HCT116 (cell line): Measurements from ENCODE around the gene ARID5B. TPM values are rescaled to one million over a fixed set of nuclear protein-coding genes. Genes with fewer than 3 reads are reported as not detected.

ENCODE experiments used
- ATAC-seq: fragments of 200-7000 bp; cut with Tn5 transposase; 2 replicates; pipeline ENCODE4 v1.9.1; 2020; ENCODE audit warnings: mild to moderate bottlenecking, moderate library complexity
- BruUV-seq: library from RNA; stranded (reverse); fragments of 400-500 nt; replicated peaks from 2 replicates; lab custom pipeline; 2021; lab: Mats Ljungman, UMichigan
- CTCF ChIA-PET: fragments of 300-600 bp; sonication (Branson Sonifier 250); formaldehyde crosslinking; loops from one replicate; lab custom pipeline; 2021; ENCODE audit warnings: antibody characterized with exemption; lab: Charles Lee
- POLR2A ChIA-PET: fragments of 300-600, 350-600 bp; sonication (Branson Sonifier 250); formaldehyde crosslinking; loops from one replicate; lab custom pipeline; 2021; ENCODE audit warnings: antibody characterized with exemption; lab: Charles Lee
- RAD21 ChIA-PET, 2 experiments: fragments of 300-600 bp; sonication (Branson Sonifier 250); formaldehyde crosslinking; loops; one replicate each; lab custom pipeline; 2023; ENCODE audit warnings: low total read pairs in 2 of 2; ENCODE audit not compliant: uncharacterized antibody in 2 of 2, unreplicated experiment in 2 of 2, low non-redundant PET in 1 of 2; lab: Charles Lee
- DNase-seq: peaks from one replicate; pipeline ENCODE4 v3.0.0-alpha.2; 2010; ENCODE audit warnings: low read depth, low spot score
- H2AFZ ChIP-seq: fragments of 200-600 bp; shearing (Covaris generic), sonication (generic); 2 replicates; pipeline ENCODE4 v1.6.1; 2017; ENCODE audit warnings: low read depth, mixed run types, mixed read lengths, antibody characterized with exemption, low read length; ENCODE audit not compliant: poor library complexity, severe bottlenecking
- H3K27ac ChIP-seq: 2 replicates; pipeline ENCODE4 v1.5.1; 2012; ENCODE audit warnings: low read depth, low read length
- H3K27me3 ChIP-seq: fragments of 200-600 bp; sonication (generic); 2 replicates; pipeline ENCODE4 v1.6.1; 2016; ENCODE audit warnings: mixed run types, low read length, mixed read lengths; ENCODE audit not compliant: insufficient read depth
- H3K36me3 ChIP-seq, 2 experiments: fragments of 200-500 bp in 1 of 2; fragments of 200-600 bp in 1 of 2; sonication (Bioruptor generic) in 1 of 2; sonication (generic) in 1 of 2; 2 replicates each; pipeline versions ENCODE4 v1.5.1 to v1.6.1; 2014 to 2016; ENCODE audit warnings: low read length in 2 of 2, inconsistent platforms in 1 of 2, mixed read lengths in 1 of 2, mixed run types in 1 of 2; ENCODE audit not compliant: insufficient read depth in 2 of 2, control insufficient read depth in 1 of 2
- H3K4me1 ChIP-seq, 2 experiments: fragments of 200-600 bp in 1 of 2; sonication (generic) in 1 of 2; 2 replicates each; pipeline versions ENCODE4 v1.5.1 to v1.6.1; 2012 to 2017; ENCODE audit warnings: low read length in 2 of 2, inconsistent platforms in 1 of 2, mild to moderate bottlenecking in 1 of 2, mixed read lengths in 1 of 2, mixed run types in 1 of 2, moderate library complexity in 1 of 2; ENCODE audit not compliant: insufficient read depth in 2 of 2, control insufficient read depth in 1 of 2
- H3K4me2 ChIP-seq: fragments of 200-600 bp; sonication (generic); 2 replicates; pipeline ENCODE4 v1.6.1; 2017; ENCODE audit warnings: mixed run types, low read length, mixed read lengths
- H3K4me3 ChIP-seq, 2 experiments: fragments of 200-600 bp in 1 of 2; sonication (generic) in 1 of 2; replicated peaks in 1 of 2; 2 replicates each; pipeline ENCODE4 v1.5.1; 2011 to 2016; ENCODE audit warnings: low read length in 2 of 2, control low read depth in 1 of 2, low read depth in 1 of 2, mild to moderate bottlenecking in 1 of 2, mixed read lengths in 1 of 2, mixed run types in 1 of 2
- H3K79me2 ChIP-seq: fragments of 200-600 bp; sonication (generic); 2 replicates; pipeline ENCODE4 v1.6.1; 2017; ENCODE audit warnings: mild to moderate bottlenecking, mixed run types, low read length, moderate library complexity, mixed read lengths; ENCODE audit not compliant: insufficient read depth
- H3K9ac ChIP-seq: fragments of 200-600 bp; sonication (generic); 2 replicates; pipeline ENCODE4 v1.6.1; 2016; ENCODE audit warnings: low read length, mixed read lengths
- H3K9me2 ChIP-seq: fragments of 200-600 bp; sonication (generic), shearing (Covaris generic); 2 replicates; pipeline ENCODE4 v1.6.1; 2017; ENCODE audit warnings: mixed run types, mild to moderate bottlenecking, moderate library complexity; ENCODE audit not compliant: insufficient read depth
- H3K9me3 ChIP-seq, 2 experiments: fragments of 200-500 bp in 1 of 2; fragments of 200-600 bp in 1 of 2; sonication (Bioruptor generic) in 1 of 2; sonication (generic) in 1 of 2; 2 replicates each; pipeline ENCODE4 v1.6.1; 2014 to 2017; ENCODE audit warnings: low read length in 2 of 2, mixed read lengths in 2 of 2, inconsistent platforms in 1 of 2, low read depth in 1 of 2, mild to moderate bottlenecking in 1 of 2, mixed run types in 1 of 2, moderate library complexity in 1 of 2; ENCODE audit not compliant: control insufficient read depth in 1 of 2, insufficient read depth in 1 of 2
- H4K20me1 ChIP-seq: fragments of 200-600 bp; sonication (generic), shearing (Covaris generic); 2 replicates; pipeline ENCODE4 v1.6.1; 2017; ENCODE audit warnings: mixed run types, mild to moderate bottlenecking, moderate library complexity; ENCODE audit not compliant: insufficient read depth
- CBX3 ChIP-seq: IDR thresholded peaks from 2 replicates; pipeline ENCODE4 v1.6.1; 2012; ENCODE audit warnings: low read depth
- EGR1 ChIP-seq: IDR thresholded peaks from 2 replicates; pipeline ENCODE4 v1.6.1; 2012; ENCODE audit warnings: low read depth
- ELF1 ChIP-seq: IDR thresholded peaks from 2 replicates; pipeline ENCODE4 v1.6.1; 2012; ENCODE audit warnings: low read depth, borderline replicate concordance
- EZH2 ChIP-seq: fragments of 200-600 bp; sonication (generic); IDR thresholded peaks from 2 replicates; pipeline ENCODE4 v1.6.1; 2017; ENCODE audit warnings: antibody characterized with exemption, mixed run types
- EZH2phosphoT487 ChIP-seq: fragments of 200-600 bp; IDR thresholded peaks from 2 replicates; pipeline ENCODE4 v1.6.1; 2018; ENCODE audit warnings: antibody characterized with exemption, borderline replicate concordance
- FOSL1 ChIP-seq: IDR thresholded peaks from 2 replicates; pipeline ENCODE4 v1.6.1; 2012; ENCODE audit warnings: low read depth
- JUND ChIP-seq: IDR thresholded peaks from 2 replicates; pipeline ENCODE4 v1.6.1; 2012
- MAX ChIP-seq: IDR thresholded peaks from 2 replicates; pipeline ENCODE4 v1.6.1; 2012
- POLR2A ChIP-seq: IDR thresholded peaks from 2 replicates; pipeline ENCODE4 v1.7.0; 2011; ENCODE audit warnings: borderline replicate concordance; ENCODE audit not compliant: insufficient read depth, insufficient read length; ENCODE audit errors: extremely low read depth
- POLR2AphosphoS5 ChIP-seq: IDR thresholded peaks from 2 replicates; pipeline ENCODE4 v1.6.1; 2011; ENCODE audit warnings: mild to moderate bottlenecking, low read depth, low read length, moderate library complexity
- REST ChIP-seq: IDR thresholded peaks from 2 replicates; pipeline ENCODE4 v1.6.1; 2012; ENCODE audit warnings: low read depth
- SIN3A ChIP-seq: IDR thresholded peaks from 2 replicates; pipeline ENCODE4 v1.6.1; 2012; ENCODE audit warnings: low read depth
- SP1 ChIP-seq: IDR thresholded peaks from 2 replicates; pipeline ENCODE4 v1.6.1; 2012; ENCODE audit warnings: low read depth
- TCF7L2 ChIP-seq: IDR thresholded peaks from 2 replicates; pipeline ENCODE4 v1.7.0; 2011; ENCODE audit warnings: borderline replicate concordance, inconsistent platforms; ENCODE audit not compliant: insufficient read depth, insufficient read length; ENCODE audit errors: extremely low read depth
- YY1 ChIP-seq: IDR thresholded peaks from 2 replicates; pipeline ENCODE4 v1.6.1; 2011; ENCODE audit warnings: low read length, low read depth, moderate library complexity, mild to moderate bottlenecking; ENCODE audit not compliant: insufficient replicate concordance; ENCODE audit errors: extremely low read depth
- ZBTB33 ChIP-seq: IDR thresholded peaks from 2 replicates; pipeline ENCODE4 v1.6.1; 2011; ENCODE audit warnings: mild to moderate bottlenecking, low read length, moderate library complexity; ENCODE audit not compliant: insufficient replicate concordance; ENCODE audit errors: extremely low read depth
- ZFX ChIP-seq: fragments of 450-650 bp; IDR thresholded peaks from 2 replicates; pipeline ENCODE4 v1.6.1; 2017
- ZNF274 ChIP-seq: fragments of 200-500 bp; sonication (Bioruptor generic); IDR thresholded peaks from 2 replicates; pipeline ENCODE4 v1.6.1; 2014; ENCODE audit warnings: mild to moderate bottlenecking, low read depth, low read length, inconsistent platforms
- intact Hi-C: fragments of 100-400 bp; cut with micrococcal nuclease; formaldehyde crosslinking; loops from 2 replicates; pipeline ENCODE4 v1.10.0; 2022
- total RNA-seq: library from RNA; stranded (reverse); gene quantifications from one replicate; pipeline ENCODE4 v1.2.1, GENCODE V29; 2021; ENCODE audit not compliant: unreplicated experiment
- TF ChIP-seq, protein P1 (sequence below): IDR thresholded peaks from 2 replicates; pipeline ENCODE4 v1.6.1; 2012

The ARID5B gene
- total RNA-seq, 1 experiment from 2014 or later, result 4.7 TPM

DNA sequence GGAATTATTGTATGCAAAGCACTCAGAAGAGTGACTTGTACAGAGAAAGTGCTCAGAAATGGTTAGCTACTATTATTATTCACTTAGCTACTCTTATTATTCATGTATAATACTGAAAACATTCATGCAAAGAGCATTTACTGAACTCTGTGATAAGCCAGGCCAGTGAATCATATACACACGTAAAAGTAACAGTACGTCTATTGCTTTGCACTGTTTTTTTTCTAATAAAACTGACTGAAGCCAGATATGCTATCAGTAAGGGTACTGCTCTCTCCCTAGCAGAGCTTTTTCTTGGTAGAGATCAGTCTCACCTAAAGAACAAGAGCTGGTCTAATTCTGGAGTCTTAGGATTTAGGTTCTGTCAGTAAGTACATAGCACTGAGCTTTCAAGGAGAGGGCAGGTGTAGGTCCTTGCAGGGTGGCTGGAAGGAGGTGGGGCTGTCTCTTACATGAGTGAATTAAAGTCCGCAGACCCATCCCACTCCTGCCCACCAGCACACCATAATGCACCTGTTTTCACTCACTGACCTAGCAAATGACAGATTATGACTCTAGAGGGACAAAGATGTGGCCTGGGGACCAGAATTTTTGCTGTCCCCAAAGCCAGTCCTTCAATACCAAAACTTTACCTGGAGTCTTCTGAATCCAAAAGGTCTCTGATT, 145.9 kb downstream of the ARID5B start:
- intact Hi-C loops, result no loop called here
- H3K79me2 ChIP-seq, result no peaks in the 10 kb centered on the region
- H3K27me3 ChIP-seq, result no peaks in the 10 kb centered on the region
- no peak overlapping the region for H3K9ac ChIP-seq
- H3K4me1 ChIP-seq, result peaks cover 0 to 22% of the 10 kb centered on the region in 2 experiments; a peak in 3 of 4 replicates
- H3K36me3 ChIP-seq, result no peaks in the 10 kb centered on the region
- BruUV-seq, result no TSS peak
- ATAC-seq, result no peak
- ChIA-PET RAD21 (no interaction called here), CTCF (no interaction called here), POLR2A (no interaction called here)
- no peaks in the 10 kb centered on the region for H4K20me1 ChIP-seq
- H2AFZ ChIP-seq, result no peak overlapping the region
- DNase-seq, result no peak
- no peak overlapping the region for H3K27ac ChIP-seq
- H3K4me2 ChIP-seq, result no peak overlapping the region
- H3K9me3 ChIP-seq, result no peaks in the 10 kb centered on the region
- no peak for TF ChIP-seq ELF1
- TF ChIP-seq EGR1, result no peak
- no peak for TF ChIP-seq YY1
- no peak for TF ChIP-seq EZH2
- no peak for TF ChIP-seq MAX
- TF ChIP-seq POLR2A, result no peak
- TF ChIP-seq, protein P1, sequence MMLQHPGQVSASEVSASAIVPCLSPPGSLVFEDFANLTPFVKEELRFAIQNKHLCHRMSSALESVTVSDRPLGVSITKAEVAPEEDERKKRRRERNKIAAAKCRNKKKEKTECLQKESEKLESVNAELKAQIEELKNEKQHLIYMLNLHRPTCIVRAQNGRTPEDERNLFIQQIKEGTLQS, result no peak
- TF ChIP-seq ZFX, result no peak
- TF ChIP-seq REST, result no peak
- no peak for TF ChIP-seq CBX3
- no peak for TF ChIP-seq SP1
- TF ChIP-seq ZNF274, result no peak
- TF ChIP-seq SIN3A, result no peak
- TF ChIP-seq POLR2AphosphoS5, result no peak
- TF ChIP-seq ZBTB33, result no peak
- no peak for TF ChIP-seq FOSL1
- TF ChIP-seq TCF7L2, result no peak
- no peak for TF ChIP-seq JUND
- no peak for TF ChIP-seq EZH2phosphoT487
- H3K9me2 ChIP-seq, result no peaks in the 10 kb centered on the region
- H3K4me3 ChIP-seq, result no peak overlapping the region
